ENCODE measurements around the gene OCRL.

The OCRL gene

GRCh38 chrX:129638917-129639316 lies 98.9 kb downstream of the OCRL start:
- Mint-ChIP-seq H3K27ac (no peak overlapping the region), H3K4me1 (peaks cover 22% of the 10 kb centered on the region), H3K4me3 (no peak overlapping the region), H3K9me3 (no peaks in the 10 kb centered on the region), H3K36me3 (ENCODE audit: low read depth) (no peaks in the 10 kb centered on the region), H3K27me3 (ENCODE audit: low read depth) (peaks cover 11% of the 10 kb centered on the region)
- no peak for TF ChIP-seq CTCF (IDR thresholded peaks at IDR 0.05; ENCODE audit: unreplicated experiment in 3 of 3)

- TF ChIP-seq CTCF (IDR thresholded peaks at IDR 0.05; ENCODE audit: unreplicated experiment in 3 of 3): no peak
- H3K27me3 Mint-ChIP-seq (ENCODE audit: low read depth): peaks cover 14% of the 10 kb centered on the region
- no peaks in the 10 kb centered on the region for H3K9me3 Mint-ChIP-seq
Measured at GRCh38 chrX:129640737-129641136, 100.7 kb downstream of the OCRL start.

GRCh38 chrX:129641469-129641868 lies 101.4 kb downstream of the OCRL start:
- Mint-ChIP-seq H3K27me3 (ENCODE audit: low read depth) (peaks cover 15% of the 10 kb centered on the region), H3K9me3 (no peaks in the 10 kb centered on the region), H3K4me3 (no peak overlapping the region), H3K4me1 (peaks cover 24% of the 10 kb centered on the region), H3K36me3 (ENCODE audit: low read depth) (no peaks in the 10 kb centered on the region), H3K27ac (no peak overlapping the region)
- TF ChIP-seq CTCF (IDR thresholded peaks at IDR 0.05; ENCODE audit: unreplicated experiment in 3 of 3): no peak

More at GRCh38 chrX:129640737-129641136, 100.7 kb downstream of the OCRL start:
- no peak overlapping the region for H3K4me3 Mint-ChIP-seq
- no peaks in the 10 kb centered on the region for H3K36me3 Mint-ChIP-seq (ENCODE audit: low read depth)
- H3K4me1 Mint-ChIP-seq: peaks cover 22% of the 10 kb centered on the region
- H3K27ac Mint-ChIP-seq: no peak overlapping the region

GRCh38 chrX:129641941-129642340 lies 101.9 kb downstream of the OCRL start:
- Mint-ChIP-seq H3K36me3 (ENCODE audit: low read depth) (no peaks in the 10 kb centered on the region), H3K4me1 (peaks cover 28% of the 10 kb centered on the region), H3K27me3 (ENCODE audit: low read depth) (peaks cover 15% of the 10 kb centered on the region), H3K27ac (no peak overlapping the region), H3K4me3 (no peak overlapping the region), H3K9me3 (no peaks in the 10 kb centered on the region)
- no peak for TF ChIP-seq CTCF (IDR thresholded peaks at IDR 0.05; ENCODE audit: unreplicated experiment in 3 of 3)

Data from nephron (organoid).